LoVo (cell line): Measurements from ENCODE around the gene SIK3.

Source experiments
- DNase-seq: peaks from one replicate; pipeline ENCODE4 v3.0.0-alpha.2; 2016; ENCODE audit warnings: low spot score

SIK3 gene

DNA sequence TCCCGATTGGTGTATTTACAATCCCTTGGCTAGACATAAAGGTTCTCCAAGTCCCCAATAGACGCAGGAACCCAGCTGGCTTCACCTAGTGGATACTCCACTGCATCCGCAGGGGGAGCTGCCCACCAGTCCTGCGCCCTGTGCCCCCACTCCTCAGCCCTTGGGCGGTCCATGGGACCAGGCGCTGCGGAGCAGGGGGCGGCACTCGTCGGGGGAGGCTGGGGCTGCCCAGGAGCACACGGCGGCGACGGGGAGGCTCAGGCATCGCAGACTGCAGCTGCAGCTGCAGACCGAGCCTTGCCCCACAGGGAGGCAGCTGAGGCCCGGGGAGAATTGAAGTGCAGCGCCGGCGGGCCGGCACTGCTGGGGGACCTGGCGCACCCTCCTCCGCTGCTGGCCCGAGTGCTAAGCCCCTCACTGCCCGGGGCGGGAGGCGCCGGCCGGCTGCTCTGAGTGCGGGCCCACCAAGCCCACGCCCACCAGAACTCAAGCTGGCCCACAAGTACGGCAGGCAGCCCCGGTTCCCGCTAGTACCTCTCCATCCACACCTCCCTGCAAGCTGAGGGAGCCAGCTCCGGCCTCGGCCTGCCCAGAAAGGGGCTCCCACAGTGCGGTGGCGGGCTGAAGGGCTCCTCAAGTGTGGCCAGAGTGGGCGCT is 12.2 kb upstream of the SIK3 start:
- no peak for DNase-seq

DNA sequence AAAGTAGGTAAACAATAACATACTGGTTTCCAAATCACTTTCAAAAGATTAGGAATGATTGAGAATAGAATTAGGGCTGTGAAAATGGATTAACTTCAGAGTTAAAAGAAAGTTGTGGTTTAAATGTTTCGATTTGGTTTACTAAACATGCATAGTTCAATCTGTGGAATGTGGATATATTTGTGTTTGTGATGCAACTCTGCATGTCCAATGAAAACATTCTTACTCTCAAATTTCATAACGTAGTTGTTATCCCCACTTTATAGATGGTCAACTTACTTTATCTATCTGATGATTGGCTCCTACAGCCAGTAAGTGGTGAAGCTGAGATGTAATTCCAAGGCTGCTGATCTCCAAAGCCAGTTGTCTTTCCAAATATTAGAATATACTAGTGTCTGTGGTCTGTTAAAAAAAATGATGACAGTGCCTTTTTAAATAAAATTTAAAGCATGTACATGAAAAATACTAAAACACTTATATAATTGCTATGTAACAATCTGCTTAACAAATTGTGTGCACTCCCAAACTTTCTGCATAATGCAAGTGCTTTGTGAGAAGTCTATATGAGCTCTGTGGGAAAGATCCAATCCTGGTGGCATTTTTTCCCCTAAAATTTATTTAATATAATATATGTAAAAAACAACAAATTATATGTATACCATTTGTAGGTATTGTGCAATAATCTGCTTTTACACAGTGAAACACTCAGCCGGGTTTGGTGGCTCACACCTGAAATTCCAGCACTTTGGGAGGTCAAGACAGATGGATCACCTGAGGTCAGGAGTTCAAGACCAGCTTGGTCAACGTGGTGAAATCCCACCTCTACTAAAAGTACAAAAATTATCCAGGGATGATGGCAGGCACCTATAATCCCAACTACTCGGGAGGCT is 9.7 kb upstream of the SIK3 start:
- no peak for DNase-seq

DNA sequence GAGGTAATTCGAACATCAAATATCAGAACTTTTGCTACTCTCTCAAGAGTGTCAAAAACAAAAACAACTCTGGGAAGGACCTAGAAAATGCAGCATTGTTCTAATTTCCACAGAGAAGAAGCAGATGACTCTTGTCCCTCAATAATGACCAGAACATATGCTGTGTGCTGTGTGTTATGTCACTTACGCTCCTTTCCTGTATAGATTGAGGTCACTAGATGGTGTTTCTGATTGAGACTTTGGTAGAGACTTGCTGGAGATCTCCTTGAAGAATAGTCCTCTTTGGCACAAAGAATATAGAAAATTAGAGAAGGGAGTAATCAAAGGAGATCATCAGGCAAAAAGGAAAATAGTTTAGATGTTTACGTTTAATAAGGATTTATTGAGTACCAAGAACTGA is 2.3 kb upstream of the SIK3 start:
- no peak for DNase-seq

DNA sequence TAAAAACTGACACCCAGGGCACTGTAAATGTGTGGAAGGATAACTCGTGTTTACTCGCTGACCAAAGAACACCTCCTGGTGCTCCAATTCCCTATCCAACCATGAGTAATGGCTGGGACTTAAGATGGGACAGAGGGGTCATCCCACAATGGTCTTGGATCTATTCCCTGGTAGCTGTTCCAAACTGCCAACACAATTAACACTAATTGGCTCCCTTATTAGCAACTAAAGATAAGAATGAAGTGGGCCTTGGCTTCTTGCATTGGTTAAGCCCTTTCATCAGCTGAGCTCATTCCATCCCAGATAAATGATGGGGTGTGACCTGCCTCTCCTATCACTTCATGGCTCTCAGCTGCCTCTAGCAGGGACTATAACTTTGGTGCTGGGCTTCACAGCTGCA is 1.5 kb upstream of the SIK3 start:
- no peak for DNase-seq

DNA sequence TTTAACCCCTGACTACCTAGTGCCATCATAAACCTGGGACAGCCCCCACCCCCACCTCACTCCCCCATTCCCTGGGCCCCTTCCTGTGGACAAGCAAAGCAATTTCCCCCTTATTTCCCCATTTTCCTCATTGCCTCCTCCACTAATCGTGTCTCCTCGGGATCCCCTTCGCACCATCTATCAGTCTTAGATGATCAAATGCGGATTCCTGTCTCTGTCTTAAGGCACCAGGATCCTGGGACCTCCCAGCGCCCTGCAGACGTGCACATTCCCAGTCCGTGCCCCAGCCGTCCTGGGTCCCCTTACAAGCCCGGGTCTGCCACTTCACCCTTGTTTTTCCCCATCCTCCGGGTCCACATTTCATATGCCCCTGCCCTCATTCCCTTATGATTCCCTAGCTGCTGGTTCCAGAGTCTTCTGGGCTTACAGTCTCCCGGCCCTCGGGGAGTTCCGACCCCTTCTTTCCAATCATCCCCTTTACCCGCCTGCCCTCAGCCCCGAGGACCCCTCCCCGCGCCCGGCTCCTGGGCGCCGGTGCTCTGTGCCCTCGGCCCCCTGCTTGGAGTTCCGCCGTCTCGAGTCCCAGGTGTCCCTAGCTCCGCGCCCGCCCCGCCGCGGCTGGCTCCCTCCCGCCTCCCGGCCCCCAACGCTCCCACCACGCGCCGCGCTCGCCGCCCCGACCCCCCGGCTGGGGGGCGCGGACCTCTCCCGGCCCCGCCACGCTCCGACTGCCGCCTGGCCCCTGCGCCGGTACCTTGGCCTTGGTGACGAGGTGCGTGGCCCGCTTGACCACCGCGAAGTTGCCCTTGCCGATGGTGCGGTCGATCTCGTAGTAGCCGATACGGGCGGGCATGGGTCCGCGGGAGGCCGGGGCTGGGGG is 599 bp downstream of the SIK3 start:
- DNase-seq = no peak

DNA sequence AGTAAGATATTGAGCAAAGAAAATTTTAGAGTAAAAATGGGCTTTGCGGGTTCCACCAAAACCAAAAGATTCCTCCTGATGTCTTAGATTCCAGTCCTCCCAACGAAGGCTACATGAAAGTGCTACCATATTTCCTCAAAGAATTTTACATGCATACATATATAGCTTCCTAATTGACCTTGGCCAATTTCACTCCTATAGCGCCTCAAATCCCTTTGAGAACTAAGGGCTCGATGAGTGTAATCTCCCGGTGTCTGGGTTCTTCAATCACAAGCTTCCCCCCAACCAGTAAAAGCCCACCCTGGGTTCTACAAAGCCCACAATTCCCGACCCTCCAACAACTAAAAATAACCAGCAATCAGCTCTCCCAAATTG is 1.2 kb downstream of the SIK3 start:
- no peak for DNase-seq

DNA sequence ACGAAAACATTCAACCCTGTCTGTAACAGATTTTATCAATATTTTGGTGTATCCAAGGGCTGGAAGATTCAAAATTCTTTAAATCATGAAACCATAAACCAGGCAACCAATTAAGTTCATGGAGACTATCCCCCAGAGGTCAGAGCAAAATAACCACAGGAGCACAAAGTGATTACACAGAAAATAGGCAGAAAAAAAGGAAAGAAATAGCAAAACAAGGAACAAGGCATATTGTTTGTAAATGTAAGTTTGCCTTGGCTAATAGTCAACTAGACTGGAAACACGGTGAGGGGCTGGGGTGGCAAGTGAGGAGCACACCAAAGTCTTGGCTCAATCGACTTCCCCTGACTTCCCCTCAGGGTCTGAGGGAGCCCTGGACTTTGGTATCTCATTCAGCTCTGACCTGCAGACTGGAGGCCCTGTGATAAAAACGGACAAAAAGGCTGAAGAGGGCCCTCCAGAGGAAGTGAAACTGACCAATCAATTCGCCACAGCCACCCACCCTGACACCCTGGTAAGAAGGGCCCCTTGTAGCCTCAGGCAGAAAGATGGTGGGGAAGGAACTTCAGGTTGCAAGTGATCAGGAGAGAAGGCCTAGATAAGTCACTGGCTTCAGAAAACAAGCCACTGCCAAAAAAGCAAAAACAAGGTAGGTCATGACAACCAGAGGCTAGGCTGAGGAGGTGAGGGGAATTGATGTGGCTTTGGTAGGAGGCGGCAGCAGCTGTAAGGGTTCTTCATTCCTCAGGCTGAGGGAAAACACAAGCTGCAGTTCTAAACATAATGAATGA is 1.8 kb downstream of the SIK3 start:
- DNase-seq = no peak

DNA sequence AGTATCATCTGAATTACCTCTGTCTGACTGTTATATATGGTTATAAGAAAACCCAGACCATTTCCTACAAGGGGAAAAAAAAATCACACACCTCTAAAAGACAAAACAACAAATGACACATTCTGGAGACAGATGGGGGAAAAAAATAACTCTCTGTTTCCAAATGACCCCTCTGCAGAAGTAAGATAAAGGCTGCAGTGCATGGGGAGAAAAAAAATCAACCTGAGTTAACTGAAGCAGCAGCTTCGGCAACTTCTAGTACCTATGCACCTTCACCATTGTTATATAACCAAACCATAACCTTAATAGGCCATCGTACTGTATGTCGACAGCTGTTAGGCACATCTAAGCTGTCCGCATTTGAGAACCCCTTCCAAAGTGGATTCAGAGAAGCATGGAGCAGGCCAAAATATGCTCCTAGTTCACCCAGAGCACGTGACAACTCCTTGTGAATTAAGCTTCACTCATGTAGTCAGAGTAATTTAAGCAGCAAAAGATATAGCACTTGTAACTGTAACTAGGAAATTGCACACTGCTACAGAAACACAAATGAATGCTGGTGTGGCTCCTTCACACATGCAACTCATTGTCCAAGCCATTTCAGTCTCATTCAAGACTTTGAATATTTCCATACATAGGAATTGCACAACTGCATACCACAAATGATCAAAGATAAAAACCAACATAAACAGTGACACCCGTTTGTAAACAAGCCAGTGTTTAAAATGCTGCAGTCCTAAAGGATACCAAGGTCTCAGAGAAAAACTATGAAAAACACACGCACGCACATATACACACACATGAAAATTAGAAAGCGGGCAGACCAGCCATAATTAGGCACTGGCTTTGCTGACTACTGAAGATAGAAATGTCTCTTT is 2.7 kb downstream of the SIK3 start:
- DNase-seq = no peak

DNA sequence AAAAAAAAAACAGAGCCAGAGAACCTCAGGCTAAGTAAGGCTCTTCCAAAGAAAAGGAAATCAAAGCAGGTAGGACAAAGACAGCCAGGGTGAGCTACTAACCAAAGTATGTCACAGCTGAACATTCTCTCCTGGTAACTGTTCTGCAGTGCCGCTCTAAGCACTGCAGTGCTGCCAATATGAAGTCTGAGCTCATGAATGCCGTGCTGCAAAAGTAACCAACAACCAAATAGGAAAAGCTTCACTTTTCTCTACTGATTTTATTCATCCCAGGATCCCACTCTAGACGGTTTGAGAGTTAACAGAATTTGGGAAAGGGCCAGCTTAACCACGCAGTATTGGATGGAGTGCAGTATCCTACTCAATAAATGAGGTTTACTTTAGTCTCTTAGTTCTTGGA is 3.5 kb downstream of the SIK3 start:
- no peak for DNase-seq

DNA sequence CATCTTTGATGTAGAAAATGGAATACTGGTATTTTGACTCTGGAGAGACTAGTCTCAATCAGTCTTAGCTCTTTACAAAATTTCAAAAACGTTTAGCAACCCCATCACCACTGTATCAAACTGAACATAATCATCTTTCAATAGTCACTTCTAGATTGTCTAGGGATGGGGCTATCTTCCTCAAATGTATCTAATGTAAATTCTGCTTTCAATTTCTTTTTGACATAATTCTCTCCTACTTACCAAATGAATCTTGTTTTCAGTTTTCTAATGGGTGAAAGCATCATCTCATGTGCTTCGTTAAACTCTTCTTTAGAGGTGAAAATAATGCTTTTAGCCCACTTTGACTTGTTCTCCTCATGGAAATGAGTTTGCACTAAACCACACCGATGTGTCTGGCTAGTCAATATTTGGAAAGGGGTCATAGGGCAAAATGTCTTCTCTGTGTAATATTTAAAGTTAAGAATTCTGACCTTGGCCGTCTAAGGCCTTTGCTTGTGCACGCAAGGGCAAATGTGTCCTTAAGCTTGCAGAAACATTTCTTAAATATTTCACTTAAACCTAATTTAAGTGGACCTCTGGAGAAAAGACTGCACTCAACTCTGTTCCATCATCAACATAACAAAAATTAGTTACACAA is 5.2 kb downstream of the SIK3 start:
- no peak for DNase-seq

DNA sequence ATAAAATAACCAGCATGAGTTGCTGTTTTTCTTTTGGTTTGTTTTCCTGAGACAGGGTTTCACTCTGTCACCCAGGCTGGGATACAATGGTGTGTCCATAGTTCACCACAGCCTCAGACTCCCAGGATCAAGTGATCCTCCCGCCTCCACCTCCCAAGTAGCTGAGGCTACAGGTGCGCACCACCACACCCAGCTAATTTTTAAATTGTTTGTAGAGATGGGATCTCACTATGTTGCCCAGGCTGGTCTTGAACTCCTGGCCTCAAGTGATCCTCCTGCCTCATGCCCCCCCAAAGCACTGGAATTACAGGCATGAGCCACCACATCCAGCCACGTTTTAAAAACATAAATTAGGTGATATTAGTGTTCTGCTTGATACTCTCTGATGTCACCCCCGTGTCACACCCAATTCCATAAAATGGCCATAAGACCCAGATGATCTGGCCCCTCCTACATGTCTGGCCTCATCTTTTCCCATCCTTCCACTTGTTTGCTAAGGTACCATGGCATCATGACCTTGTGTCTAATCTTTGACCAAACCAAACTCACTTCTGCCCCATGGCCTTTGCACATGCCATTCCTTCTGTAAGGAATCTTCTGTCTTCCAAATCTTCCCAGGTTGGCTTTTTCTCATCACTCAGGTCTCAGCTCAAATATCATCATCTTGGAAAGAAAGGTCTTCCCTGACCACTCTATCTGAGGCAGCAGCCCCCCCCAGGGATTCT is 6.3 kb downstream of the SIK3 start:
- no peak for DNase-seq

DNA sequence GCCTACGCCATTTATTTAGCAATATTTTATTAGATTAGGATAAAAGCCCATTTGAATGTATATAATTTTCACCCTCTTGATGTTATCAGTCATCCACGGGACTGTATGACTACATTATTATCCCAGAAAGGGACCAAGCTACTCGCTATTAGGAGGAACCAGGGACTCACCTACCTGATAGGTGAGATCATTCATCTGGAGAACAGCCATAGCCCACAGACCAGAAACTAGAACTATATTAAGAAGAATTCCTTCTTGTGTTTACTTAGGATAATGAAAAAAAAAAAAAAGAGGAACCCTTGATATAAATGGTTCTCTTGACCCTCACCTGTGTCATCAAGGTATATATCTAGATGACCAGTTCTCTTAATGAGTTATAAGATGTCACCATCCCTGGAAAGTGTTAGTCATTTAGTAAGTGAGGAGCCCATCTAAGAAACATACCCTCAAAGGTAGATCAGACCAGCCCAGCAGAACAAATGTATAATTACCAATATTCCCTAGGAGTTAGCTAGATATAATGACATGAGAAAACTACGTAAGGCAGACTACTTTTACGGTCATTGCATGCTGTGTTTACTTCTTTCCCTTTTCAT is 8.0 kb downstream of the SIK3 start:
- DNase-seq = no peak

DNA sequence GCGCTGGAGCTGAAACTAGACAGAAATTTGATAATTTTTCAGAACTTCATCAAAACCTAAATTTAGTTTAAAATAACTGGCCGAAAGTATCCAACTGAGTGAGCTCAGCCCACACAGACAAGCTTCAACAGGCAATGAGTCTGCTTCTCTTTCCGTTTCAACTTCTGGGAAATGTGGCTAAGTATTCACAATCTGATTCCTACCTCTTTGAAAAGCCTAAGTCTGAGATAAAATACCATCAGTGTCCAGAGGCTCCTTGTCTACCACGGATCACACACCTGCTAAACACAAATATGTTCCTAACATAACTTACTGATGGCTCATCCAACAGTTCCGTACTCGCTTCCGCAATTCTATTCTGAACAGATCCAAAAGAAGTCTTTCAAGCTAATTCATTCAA is 8.5 kb downstream of the SIK3 start:
- DNase-seq = no peak

DNA sequence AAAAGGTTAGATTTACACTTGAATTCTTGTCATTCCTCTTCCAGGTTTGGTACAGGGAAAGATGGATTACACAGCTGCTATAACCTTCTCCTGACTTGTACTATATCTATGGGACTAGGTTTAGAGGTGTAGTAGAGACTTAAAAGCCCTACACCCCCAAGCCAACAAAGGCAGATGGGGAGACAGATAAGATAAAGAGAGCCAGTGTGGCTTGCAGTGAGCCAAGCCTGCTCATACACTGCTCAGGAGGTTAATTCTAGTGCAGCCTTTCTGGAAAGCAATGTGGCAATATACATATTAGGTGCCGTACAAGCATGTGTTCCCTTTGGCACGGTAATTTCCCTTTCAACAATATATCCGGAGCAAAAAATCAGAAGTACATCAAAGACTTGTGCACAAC is 10.8 kb downstream of the SIK3 start:
- DNase-seq = no peak

DNA sequence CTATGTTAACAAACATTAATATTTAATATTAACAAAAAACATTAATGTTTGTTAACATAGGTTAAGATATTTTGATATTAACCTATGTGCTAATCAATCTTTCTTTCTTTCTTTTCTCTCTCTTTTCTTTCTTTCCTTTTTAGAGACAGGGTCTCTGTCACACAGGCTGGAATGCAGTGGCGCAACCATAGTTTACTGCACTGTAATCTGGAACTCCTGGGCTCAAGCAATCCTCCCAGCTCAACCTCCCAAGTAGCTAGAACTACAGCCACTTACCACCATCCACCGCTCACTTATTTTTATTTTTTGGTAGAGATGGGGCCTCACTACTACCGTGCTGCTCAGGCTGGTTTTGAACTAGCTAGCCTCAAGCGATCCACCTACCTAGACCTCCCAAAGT is 13.2 kb downstream of the SIK3 start:
- DNase-seq = no peak

DNA sequence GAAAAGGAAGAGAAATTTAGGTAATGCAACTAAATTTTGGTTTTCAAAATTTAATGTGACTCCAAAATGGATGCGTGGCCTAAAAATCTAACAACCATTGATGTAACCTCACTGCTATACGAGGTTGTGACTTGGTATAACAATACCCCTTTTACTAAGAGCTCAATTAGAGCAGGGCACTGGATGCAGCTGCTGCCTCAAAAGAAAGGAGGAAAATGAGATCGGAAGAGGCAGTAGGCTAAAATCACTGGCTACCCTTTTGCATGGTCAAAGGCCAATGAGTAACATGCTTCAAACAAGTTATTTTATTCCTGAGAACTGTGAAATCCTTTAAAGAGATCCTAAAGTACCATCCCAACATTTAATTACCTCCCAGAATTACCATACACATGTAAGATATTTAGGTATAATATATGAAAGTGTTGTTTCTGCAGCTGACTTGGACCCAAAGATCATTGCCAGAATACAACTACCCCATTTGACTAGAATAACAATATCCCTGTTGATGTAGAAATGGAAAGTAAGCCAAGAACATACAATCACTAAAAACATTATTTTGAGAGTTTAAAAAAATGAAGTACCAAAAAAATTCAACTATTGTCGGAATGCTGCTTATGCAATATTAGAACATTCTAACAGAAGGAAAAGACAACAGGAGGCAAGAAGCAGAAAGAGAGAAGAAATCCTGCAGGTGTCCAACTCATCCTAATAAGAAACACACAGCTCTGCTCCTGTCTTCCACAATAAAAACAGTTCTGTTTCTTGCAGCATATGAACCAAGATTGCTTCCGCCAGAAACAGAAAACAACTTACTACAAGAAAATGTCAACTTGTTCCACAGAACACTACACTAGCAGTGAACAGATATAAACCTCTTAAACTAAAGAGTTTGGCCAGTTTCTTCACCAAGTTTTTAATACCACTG is 15.0 kb downstream of the SIK3 start:
- DNase-seq = no peak

DNA sequence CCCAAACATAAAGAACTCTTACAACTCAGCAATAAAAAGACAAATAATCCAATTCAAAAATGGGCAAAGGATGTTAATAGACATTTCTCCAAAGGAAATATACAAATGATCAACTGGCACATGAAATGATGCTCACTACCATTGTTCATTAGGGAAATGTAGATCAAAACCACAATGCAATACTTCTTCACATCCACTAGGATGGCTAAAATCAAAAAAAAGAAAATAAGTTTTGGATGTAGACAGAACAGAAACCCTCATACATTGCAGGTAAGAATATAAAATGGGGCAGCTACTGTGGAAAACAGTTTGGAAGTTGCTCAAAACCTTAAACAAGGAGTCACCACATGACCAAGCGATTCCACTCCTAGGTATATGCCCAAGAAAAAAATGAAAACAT is 16.3 kb downstream of the SIK3 start:
- no peak for DNase-seq

DNA sequence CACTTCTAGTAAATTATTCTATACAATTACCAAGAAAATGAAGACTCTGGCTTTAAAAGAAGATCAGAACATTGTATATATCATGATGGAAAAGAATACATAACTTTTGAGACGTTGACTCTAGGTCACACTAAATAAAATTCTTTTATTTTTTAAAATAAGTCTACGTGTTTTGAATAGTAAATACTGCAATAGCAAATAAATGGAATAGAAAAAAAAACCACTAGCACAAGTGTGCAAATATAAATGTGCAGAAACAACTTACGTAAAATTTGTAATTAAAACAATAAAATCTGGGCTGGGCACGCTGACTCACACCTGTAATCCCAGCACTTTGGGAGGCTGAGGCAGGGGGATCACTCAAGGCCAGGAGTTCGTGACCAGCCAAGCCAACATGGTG is 17.9 kb downstream of the SIK3 start:
- DNase-seq = no peak
